NCI-H2227 treated with DMSO at 0.1 percent for 48 hours (cell line): ENCODE measurements around the gene THYN1.
A peak's percentile ranks its signal among the peaks of the same experiment; 100 is the strongest.

Experiments
- DNase-seq: peaks from one replicate; lab custom pipeline; 2025; lab: John Stamatoyannopoulos, UW

Gene THYN1

GRCh38 chr11:134248910-134249480 is 4.2 kb downstream of the THYN1 start:
- DNase-seq: no peak

DNA sequence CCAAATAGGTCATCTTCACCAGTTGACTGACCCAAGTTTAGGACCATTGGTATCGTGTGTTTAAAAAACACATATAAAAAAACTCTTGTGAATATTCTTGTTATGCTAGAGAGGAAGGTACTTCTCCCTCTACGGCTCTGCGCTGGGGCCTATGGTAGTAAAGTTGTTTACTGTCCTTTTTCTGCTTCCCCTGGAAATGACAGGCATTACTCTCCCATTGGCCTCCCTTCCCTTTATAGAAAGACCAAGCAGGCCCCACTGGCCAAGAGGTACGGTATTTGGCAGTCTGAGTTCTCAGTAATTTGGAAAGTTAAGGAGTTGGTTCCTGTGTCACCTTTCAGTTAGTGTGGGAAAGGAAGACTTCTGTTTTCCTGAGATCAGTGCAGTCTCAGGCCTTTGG is 6.5 kb downstream of the THYN1 start:
- DNase-seq: no peak

DNA sequence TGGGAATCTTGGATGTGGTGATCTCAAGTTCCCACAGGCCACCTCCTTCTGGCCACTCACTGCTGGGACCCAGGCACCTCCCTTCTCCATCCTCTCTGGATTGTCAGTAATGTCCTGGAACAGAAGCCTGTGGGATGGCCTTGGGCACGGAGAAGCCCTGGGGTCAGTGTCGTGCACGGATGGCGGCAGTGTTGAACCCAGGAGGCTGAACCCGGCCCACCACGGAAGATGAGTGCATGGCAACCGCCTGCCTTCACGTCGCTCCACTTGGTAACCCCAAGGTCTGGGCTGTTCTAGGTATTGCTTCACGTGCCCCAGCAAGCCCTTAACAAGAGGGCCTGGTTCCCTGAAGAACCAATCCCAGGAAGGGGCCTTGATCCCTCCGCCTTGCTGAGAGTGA is 7.1 kb downstream of the THYN1 start:
- DNase-seq: no peak

- DNase-seq: no peak
Measured at GRCh38 chr11:134245434-134245833, 7.7 kb downstream of the THYN1 start.

- DNase-seq: no peak
Measured at GRCh38 chr11:134244593-134244992, 8.6 kb downstream of the THYN1 start.

GRCh38 chr11:134243913-134244312 is 9.2 kb downstream of the THYN1 start:
- DNase-seq: no peak

- no peak for DNase-seq
Measured at GRCh38 chr11:134242376-134242775, 10.8 kb downstream of the THYN1 start.

DNA sequence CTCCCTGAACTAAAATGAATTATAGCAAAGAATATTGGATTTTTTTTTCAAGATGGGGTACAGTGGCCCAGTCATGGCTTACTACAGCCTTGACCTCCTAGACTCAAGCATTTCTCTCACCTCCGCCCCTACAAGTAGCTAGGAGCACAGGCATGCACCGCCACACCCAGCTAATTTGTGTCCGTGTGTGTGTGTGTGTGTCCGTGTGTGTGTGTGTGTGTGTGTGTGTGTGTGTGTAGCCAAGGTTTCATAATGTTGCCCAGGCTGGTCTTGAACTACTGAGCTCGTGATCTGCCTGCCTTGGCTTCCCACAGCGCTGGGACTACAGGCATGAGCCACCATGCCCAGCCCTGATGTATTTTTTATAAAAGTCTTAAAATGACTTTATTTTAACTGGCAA is 12.6 kb downstream of the THYN1 start:
- no peak for DNase-seq

GRCh38 chr11:134238956-134239355 is 14.2 kb downstream of the THYN1 start:
- no peak for DNase-seq

DNA sequence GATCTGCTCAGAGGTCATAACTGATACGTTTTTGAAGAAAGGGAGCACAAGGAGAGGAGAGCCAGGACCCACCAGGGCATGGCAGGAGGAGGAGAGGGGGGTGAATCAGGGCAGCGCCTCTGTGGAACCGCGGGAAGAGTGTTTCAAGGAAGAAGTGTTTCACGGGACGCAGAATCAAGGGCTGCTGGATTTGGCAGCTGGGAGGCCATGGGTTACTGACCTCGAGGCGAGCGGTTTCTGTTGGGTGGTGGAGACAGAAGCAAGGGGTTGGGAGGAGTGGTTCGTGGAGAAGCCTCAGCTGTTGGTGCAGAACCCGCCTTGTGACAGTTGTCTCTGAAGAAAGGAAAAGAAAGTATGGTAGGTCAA is 15.6 kb downstream of the THYN1 start:
- DNase-seq: no peak

GRCh38 chr11:134236834-134237556 is 16.2 kb downstream of the THYN1 start:
- no peak for DNase-seq

DNA sequence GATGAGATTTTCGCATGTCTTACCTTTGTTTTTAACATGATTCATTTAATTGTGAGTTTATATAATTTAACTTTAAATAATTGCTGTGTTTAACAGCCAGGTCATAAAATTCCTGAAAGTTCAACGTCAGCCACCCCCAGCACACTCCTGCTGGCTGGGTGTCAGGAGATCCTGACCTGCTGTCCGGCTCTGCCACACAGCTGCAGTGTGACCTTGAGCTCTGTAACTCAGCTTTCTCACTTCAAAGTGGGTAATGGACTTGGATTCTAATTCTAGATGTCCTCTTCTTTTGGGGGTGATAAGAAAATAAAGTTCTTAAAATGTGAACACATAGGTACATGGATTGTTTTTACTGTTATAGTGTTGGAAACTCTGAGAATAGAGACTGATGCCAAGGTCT is 17.8 kb downstream of the THYN1 start:
- DNase-seq: no peak

GRCh38 chr11:134233729-134234179 is 19.4 kb downstream of the THYN1 start:
- DNase-seq: no peak

GRCh38 chr11:134231958-134232659 is 21.0 kb downstream of the THYN1 start:
- DNase-seq: no peak

DNA sequence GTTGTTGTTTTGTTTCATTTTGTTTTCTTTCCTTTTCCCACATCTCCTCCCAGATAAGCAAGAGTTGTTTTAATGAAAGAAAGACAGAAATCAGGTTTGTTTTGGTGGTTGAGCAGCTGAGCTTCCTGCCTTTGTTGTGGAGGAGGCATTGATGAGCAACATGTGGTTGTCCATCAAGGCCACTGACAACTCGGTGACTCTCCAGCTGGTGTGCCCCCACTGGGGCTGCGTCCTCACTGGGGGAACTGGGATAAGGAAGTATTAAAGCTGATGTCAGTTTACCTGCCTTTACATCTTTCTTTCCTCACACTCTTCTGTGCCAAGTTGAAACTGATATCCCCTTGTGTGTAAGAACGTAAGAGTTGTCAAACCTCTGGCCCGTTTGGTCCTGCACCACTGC is 22.8 kb downstream of the THYN1 start:
- DNase-seq: no peak

DNA sequence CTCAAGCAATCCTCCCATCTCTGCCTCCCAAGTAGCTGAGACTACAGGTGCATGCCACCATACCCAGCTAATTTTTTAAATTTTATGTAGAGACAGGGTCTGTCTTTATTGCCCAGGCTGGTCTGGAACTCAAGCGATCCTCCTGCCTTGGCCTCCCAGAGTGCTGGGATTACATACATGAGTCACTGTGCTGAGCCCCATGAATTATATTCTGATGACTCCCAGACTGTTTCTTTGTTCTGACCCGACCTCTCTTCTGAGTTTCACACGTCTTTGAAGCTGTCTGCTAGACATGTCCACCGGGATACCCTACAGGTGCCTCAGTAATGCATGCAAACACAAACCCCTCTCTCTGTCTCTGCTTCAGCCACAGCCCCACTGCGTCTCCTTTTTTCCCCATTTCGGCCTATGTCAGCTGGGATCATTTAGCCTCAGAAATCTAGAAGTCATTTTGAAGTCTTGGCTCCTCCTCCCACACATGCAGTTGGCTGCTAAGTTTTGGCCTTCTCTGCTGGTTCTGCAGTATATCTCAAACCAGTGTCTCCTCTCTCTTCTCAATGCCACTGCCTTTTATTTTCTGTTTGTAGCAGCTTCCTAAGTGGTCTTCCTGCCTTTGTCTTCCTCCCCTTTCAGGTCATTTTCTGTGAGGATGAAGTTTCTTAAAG is 23.9 kb downstream of the THYN1 start:
- no peak for DNase-seq

GRCh38 chr11:134228625-134229024 is 24.5 kb downstream of the THYN1 start:
- no peak for DNase-seq

GRCh38 chr11:134226806-134227325 is 26.3 kb downstream of the THYN1 start:
- no peak for DNase-seq

DNA sequence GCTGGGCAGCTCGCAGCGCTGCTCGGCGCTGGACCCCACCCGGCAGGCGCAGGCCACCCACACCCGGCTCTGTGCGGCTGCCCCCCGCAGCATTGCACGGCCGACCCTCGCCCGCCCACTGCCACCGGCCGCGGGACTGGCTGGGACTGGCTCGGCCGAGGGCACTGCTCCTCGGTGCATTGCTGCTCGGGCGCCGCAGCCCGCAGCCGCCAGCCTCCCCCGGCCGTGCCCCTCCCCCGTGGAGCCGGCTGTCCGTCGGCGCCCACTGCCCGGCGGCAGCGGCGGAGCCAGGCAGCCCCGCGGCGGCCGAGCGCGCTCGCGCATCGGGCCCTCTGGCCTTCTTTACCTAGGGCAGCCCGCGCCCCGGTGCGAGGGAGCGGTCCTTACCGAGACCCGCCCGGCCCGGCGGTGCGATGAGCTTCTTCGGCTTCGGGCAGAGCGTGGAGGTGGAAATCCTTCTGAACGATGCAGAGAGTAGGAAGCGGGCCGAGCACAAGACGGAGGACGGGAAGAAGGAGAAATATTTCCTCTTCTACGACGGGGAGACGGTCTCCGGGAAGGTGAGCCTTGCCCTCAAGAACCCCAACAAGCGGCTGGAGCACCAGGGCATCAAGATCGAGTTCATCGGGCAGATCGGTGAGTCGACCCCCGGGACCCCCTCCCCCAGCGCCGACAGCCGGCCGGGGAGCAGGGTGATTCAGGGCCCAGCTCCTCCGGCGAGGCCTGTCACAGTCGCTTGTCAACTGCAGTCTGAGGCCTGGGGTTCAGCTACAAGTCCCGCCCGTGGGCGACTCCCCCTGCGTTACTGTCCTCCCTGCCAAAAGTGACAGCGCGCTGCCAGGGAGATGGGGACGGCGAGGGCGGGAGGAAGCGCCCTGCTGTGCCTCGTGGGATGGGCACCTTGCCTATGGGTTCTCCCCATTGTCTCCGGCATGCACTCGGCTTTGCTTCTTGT is 28.2 kb downstream of the THYN1 start:
- no peak for DNase-seq

DNA sequence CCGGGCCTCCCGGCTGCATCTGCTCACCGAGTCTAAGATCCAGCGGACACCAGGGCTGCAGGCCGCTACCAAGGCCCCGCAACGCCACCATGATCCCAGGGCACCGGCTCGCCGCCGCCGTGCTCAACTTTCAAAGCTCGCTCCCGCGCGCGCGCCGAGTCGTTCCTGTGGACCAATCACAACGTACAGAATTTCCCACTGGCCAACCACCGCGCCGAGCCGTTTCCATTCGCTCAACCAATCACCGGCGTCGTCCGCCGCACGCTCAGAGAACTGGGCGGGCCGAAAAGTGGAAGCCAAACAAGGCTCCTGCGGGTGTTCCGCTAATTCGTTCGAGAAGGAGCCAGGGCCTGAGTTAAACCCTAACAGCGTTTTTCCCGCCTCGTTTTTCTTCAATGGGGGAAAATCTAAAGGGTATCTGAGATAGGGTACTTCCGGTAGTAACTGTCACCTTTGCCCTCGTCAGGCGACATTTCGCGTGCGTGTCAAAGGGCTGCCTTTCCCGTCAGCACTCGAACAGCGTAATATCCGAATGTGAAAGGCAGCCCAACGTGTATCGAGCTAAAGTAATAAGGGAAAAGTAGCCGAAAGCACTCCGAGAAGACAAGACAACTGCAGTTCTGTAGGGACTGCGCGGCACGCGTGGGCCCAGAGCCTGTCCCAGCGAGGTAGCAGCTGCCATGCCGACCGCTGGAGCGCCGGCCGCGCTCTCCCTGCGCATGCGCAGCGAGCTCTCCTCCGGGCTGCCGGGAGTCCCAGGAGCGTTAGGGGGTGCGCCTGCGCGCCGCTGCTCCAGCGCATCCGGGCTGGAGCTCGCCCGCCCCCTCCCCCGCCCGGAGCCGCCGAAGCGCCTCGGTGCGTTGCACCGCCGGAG is 29.1 kb downstream of the THYN1 start, which contains the start of the genes NCAPD3 and VPS26B:
Gene NCAPD3 (minus strand): TSS at position 132 of the 874 bp plus-strand sequence. CDS start 41 bp downstream, at position 91.
Gene VPS26B (plus strand): TSS at position 836 of the 874 bp plus-strand sequence. CDS start 452 bp downstream, outside the sequence.
- peak; percentile 87 for DNase-seq
